ENCODE results near the gene SMC1A. TPM values are rescaled to one million over a fixed set of nuclear protein-coding genes. Genes with fewer than 3 reads are reported as not detected.

The SMC1A gene
- total and polyA plus RNA-seq, 2 of the 8 experiments (the other 6 are each of a cell fraction or from before 2014, with no cell fraction given): 22.2 to 98.1 TPM

DNA sequence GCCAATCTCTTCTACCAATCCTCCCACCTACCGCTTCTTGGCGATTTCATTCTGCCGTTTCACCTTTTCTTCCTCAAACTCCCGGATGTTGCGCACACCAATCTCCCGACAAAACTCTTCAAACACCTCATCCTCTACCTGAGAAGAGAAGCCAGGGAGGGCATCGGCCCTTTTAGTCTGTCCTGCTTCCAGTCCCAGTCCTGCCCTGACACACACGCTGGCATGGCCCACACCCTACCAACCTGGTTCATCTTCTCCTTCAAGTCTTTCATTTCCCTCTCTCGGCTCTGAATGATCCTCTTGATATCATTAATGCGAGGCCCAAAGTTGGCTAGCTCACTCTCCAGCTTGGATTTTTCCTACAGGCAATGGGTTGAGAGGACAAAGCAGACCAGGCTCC, 18.9 kb downstream of the SMC1A start:
- CTCF ChIA-PET (ENCODE audit: partially characterized antibody): interaction anchor here (0.8 to 1.5 kb wide), 3 partner anchors 84 to 110 kb away, joined by 3 to 5 read pairs (median 4); no protein-coding TSS in a partner anchor
- Histone ChIP-seq H3K79me2 (ENCODE audit: control insufficient read depth in 1 of 2, insufficient read depth in 2 of 2, low read length in 2 of 2) (no peaks in the 10 kb centered on the region), H3K4me2 (ENCODE audit: insufficient read depth in 1 of 2, low read depth in 2 of 2, low read length in 2 of 2) (no peak overlapping the region), H3K4me1 (replicated peaks in 1 of 4; ENCODE audit: control insufficient read depth in 3 of 4, insufficient read depth in 4 of 4, low read length in 3 of 4) (no peaks in the 10 kb centered on the region), H3K18ac (ENCODE audit: extremely low read depth, low read length) (no peak overlapping the region), H2AK5ac (ENCODE audit: low read depth, low read length) (no peak overlapping the region), H4K8ac (ENCODE audit: extremely low read depth, insufficient read depth, low read length) (no peak overlapping the region), H3K27ac (ENCODE audit: low read depth, low read length) (no peak overlapping the region), H4K91ac (replicated peaks; ENCODE audit: insufficient read length, low read length) (no peak overlapping the region), H3K4ac (replicated peaks; ENCODE audit: insufficient read length, low read depth, low read length) (no peak overlapping the region), H2BK120ac (replicated peaks; ENCODE audit: low read depth, low read length) (no peak overlapping the region), H2BK20ac (ENCODE audit: low read length) (no peak overlapping the region), H3K36me3 (ENCODE audit: control insufficient read depth in 2 of 4, insufficient read depth in 4 of 4, low read length in 3 of 4) (peaks cover 6 to 61% (median 40%) of the 10 kb centered on the region in 4 experiments; a peak in 7 of 8 replicates), H3K56ac (replicated peaks; ENCODE audit: insufficient read length, low read depth, low read length) (no peak overlapping the region), H3K79me1 (ENCODE audit: low read depth, low read length) (no peaks in the 10 kb centered on the region), H3K27me3 (replicated peaks in 1 of 4; ENCODE audit: control insufficient read depth in 3 of 4, extremely low read depth in 1 of 4, insufficient read depth in 3 of 4, low read length in 3 of 4) (no peaks in the 10 kb centered on the region), H3K23ac (ENCODE audit: insufficient read length) (no peak overlapping the region), H4K20me1 (replicated peaks in 1 of 2; ENCODE audit: control insufficient read depth in 1 of 2, insufficient read depth in 2 of 2, low read length in 2 of 2) (peaks cover 0 to 2% of the 10 kb centered on the region in 2 experiments), H3K23me2 (ENCODE audit: low read depth, low read length) (no peaks in the 10 kb centered on the region), H3K4me3 (ENCODE audit: extremely low read depth in 1 of 4, insufficient read depth in 2 of 4, low read depth in 3 of 4, low read length in 4 of 4) (no peak overlapping the region), H2AFZ (ENCODE audit: low read length) (no peak overlapping the region), H2BK15ac (ENCODE audit: low read length) (no peak overlapping the region), H3K9ac (replicated peaks in 1 of 4; ENCODE audit: extremely low read depth in 1 of 4, low read depth in 3 of 4, low read length in 3 of 4) (no peak overlapping the region), H3K14ac (ENCODE audit: insufficient read length) (no peak overlapping the region), H3K9me3 (ENCODE audit: insufficient read depth in 2 of 2, low read depth in 1 of 2, low read length in 1 of 2) (no peaks in the 10 kb centered on the region), H4K5ac (ENCODE audit: insufficient read length, low read depth, low read length) (no peak overlapping the region), H2BK12ac (ENCODE audit: low read depth, low read length) (no peak overlapping the region), H2BK5ac (ENCODE audit: low read depth, low read length) (no peak overlapping the region)
- DNase-seq (ENCODE audit: low read depth in 1 of 2, low spot score in 2 of 2): no peak
- 95% methylated on average over 9 of the region's 10 CpGs; no CpG with 5 or more reads in 1 of the 2 experiments for WGBS, 2 experiments (ENCODE audit: extremely low coverage in 1 of 2, insufficient coverage in 1 of 2, insufficient read length in 1 of 2, insufficient replicate concordance in 2 of 2, low coverage in 1 of 2, low lambda C conversion rate in 2 of 2, missing lambda C conversion rate in 1 of 2)
- no peak for FAIRE-seq
- POLR2A ChIA-PET (ENCODE audit: partially characterized antibody): interaction anchor here (1.5 kb wide), 1 partner anchor 17 kb away, joined by 5 read pairs; no protein-coding TSS in a partner anchor
- TF ChIP-seq BACH1 (IDR thresholded peaks at IDR 0.05; ENCODE audit: low read length) (no peak), POLR2AphosphoS5 (IDR thresholded peaks at IDR 0.05; ENCODE audit: low read depth, low read length) (no peak), SIN3A (conservative IDR thresholded peaks at IDR 0.05 in 1 of 2, IDR thresholded peaks at IDR 0.05 in 1 of 2; ENCODE audit: low read depth in 1 of 2, low read length in 2 of 2) (no peak), RNF2 (IDR thresholded peaks at IDR 0.05; ENCODE audit: borderline replicate concordance, low read depth, low read length, missing control alignments, poor library complexity, severe bottlenecking) (no peak)
- TF ChIP-seq, protein P1, sequence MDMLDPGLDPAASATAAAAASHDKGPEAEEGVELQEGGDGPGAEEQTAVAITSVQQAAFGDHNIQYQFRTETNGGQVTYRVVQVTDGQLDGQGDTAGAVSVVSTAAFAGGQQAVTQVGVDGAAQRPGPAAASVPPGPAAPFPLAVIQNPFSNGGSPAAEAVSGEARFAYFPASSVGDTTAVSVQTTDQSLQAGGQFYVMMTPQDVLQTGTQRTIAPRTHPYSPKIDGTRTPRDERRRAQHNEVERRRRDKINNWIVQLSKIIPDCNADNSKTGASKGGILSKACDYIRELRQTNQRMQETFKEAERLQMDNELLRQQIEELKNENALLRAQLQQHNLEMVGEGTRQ (IDR thresholded peaks at IDR 0.05; ENCODE audit: low read length): no peak
- TF ChIP-seq, protein P2, sequence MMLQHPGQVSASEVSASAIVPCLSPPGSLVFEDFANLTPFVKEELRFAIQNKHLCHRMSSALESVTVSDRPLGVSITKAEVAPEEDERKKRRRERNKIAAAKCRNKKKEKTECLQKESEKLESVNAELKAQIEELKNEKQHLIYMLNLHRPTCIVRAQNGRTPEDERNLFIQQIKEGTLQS (IDR thresholded peaks at IDR 0.05; ENCODE audit: insufficient read depth, low read depth, low read length): no peak
